Stimulated activated CD4-positive, alpha-beta T cell treated with anti-CD3 and anti-CD28 coated beads, Interleukin-4, amount 100 ng/mL, for 1 hour (primary cell): ENCODE measurements around the gene SDR39U1.
A peak's percentile ranks its signal among the peaks of the same experiment; 100 is the strongest.
"Not testable (repeated sequence)": the region's sequence is repeated elsewhere in the genome, so short reads cannot be mapped to it uniquely, and the experiment has no call there.

Source experiments
- DNase-seq: peaks from one replicate; pipeline ENCODE4 v3.0.0-alpha.2; 2020

The SDR39U1 gene, protein sequence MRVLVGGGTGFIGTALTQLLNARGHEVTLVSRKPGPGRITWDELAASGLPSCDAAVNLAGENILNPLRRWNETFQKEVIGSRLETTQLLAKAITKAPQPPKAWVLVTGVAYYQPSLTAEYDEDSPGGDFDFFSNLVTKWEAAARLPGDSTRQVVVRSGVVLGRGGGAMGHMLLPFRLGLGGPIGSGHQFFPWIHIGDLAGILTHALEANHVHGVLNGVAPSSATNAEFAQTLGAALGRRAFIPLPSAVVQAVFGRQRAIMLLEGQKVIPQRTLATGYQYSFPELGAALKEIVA

DNA sequence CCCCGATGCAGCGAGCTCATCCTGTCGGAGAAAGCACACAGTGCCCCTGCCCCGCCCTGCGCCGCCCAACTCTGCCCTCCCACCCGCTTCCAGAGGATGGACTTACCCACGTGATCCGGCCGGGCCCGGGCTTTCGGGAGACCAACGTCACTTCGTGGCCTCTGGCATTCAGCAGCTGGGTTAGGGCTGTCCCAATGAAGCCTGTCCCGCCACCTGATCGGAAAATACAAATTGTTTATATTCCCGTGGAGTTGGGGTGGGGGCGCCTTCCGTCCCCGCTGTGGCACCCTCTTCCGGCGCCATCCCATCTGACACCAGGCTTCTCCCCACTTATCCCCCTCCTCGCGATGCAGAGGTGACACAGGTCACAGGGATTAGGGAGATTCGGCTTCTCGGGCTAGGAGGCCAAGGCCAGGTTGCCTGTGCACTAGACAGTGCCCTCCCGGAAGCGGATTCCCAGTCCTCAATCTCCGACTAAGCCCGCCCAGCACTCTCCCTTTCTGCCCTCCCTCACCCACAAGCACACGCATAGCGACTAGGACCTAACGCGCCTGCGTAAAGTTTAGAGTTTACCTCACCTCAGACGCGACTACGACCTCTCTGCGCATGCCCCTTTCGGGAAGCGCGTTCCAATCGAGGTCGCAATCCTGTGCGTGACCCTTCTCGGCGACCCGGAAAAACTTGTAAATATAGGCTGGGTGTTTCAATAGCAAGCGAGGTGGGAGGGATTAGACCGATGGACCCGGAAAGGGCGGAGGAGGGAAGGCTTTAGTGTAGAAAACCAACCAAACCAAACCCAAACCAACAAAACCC is at the start of gene SDR39U1:
Gene SDR39U1 (minus strand): TSS at position 537 of the 813 bp plus-strand sequence. CDS start 7 bp downstream, at position 530.
- DNase-seq, result peak; percentile 92

- not testable (repeated sequence) for DNase-seq
These were observed 49.2 kb upstream of the SDR39U1 start for GRCh38 chr14:24491586-24492408.

- DNase-seq, result no peak
These were observed 41.2 kb upstream of the SDR39U1 start for GRCh38 chr14:24483604-24484252.

DNA sequence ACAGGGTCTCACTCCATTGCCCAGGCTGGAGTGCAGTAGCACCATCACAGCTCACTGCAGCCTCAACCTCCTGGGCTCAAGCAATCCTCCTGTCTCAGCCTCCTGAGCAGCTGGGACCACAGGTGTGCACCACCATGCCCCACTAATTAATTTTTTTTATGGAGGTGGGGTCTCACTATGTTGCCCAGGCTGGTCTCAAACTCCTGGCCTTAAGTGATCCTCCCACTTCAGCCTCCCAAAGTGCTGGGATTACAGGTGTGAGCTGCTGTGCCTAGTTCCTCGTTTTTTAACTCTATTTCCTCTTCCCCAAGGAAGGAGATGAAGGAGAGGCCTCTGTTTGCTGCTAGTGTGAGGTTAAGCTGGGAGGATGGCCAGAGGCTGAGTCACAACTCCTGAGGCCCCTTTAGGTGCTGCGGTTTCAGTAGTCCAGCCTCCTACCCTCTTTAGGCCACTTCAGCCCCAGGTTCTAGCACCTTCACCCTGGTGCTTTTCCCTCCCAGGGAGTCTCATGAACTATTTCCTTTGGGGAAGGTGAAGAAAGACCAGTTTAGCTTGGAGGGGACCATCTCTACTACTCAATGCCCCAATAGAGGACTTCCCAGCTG is 40.2 kb upstream of the SDR39U1 start:
- not testable (repeated sequence) for DNase-seq

DNA sequence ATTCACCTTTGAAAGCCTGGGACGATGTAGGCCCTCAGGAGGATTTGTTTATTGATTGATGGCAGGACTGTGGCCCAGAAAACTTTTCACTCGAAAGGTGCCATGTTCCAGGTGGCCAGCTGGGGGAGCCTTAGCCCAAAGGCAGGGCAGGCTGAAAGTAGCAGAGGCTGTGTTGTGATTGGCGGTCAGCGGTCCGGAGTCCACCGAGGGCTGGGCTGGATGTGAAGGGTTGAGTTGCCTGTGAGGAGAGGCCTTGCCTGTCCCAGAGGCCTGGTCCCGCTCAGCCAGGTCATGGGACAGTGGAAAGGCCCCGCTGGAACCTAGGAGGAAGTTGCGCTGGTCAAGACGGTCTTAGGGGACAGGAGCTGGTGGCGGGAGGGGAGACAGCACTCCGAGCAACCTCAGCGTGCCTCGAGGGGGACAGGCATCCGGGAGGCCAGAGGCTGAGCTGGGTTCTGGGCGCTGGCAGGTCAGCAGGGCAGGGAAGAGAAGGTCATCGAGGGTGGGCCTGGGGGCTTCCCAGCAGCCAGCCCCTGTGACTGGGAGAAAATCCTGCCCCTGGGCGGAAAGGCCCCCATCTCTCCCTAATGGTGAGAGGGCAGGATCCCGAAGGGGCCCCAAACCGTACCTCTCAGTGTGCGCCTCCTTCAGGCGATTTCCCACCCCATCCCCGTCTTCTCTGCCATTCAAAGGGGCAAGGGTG is 39.2 kb upstream of the SDR39U1 start:
- peak; percentile 57 for DNase-seq

GRCh38 chr14:24479999-24480398 is 37.4 kb upstream of the SDR39U1 start:
- not testable (repeated sequence) for DNase-seq

GRCh38 chr14:24475261-24475660 is 32.7 kb upstream of the SDR39U1 start:
- DNase-seq, result no peak

- DNase-seq, result no peak
These were observed 30.6 kb upstream of the SDR39U1 start for GRCh38 chr14:24473211-24473610.

- DNase-seq, result not testable (repeated sequence)
These were observed 27.9 kb upstream of the SDR39U1 start for GRCh38 chr14:24470450-24470849.

- DNase-seq, result no peak
These were observed 23.2 kb upstream of the SDR39U1 start for GRCh38 chr14:24465805-24466204.

- DNase-seq, result no peak
These were observed 22.8 kb upstream of the SDR39U1 start for GRCh38 chr14:24465368-24465767.

DNA sequence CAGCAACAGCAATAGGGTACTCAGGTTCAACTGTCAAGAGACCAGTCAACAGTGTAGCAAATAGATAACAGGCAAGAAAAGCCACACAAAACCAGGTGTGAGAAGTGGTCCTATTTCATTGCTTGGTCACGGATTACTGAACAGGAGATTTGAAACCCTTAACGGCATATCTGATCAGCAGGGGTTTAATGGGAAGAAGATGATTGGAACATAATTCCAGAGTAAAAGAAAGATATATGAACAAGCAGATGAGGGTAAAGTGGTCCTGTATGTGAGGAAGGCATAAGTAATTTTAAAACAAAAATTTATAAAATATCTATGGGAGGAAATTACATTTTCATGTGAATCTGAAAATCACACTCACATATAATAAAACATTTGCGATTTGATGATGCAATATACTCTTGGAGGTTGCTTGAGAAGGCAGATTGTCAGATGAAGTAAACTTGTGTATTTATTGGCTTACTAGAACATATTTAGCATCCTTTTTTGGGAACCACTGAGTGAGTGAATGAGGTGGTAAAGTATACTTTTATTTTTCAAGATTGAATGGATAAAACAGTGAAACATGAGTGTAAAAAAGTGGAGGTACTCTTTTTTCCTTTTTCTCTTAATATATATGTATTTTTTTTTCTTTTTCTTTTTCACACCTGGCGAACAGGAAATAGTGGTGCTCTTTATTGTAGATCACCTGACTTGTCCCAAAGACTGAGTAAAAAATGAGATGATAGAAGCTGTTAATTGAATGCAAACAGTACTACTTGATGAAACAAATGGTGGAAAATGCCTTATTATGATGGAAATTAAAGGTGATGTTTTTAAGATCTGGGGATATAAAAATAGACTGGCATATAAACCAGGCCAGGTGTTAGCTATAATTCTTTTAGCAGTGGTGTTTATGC is 21.6 kb upstream of the SDR39U1 start:
- DNase-seq, result no peak

GRCh38 chr14:24463017-24463883 is 20.7 kb upstream of the SDR39U1 start:
- no peak for DNase-seq

- no peak for DNase-seq
These were observed 18.8 kb upstream of the SDR39U1 start for GRCh38 chr14:24461336-24461735.

DNA sequence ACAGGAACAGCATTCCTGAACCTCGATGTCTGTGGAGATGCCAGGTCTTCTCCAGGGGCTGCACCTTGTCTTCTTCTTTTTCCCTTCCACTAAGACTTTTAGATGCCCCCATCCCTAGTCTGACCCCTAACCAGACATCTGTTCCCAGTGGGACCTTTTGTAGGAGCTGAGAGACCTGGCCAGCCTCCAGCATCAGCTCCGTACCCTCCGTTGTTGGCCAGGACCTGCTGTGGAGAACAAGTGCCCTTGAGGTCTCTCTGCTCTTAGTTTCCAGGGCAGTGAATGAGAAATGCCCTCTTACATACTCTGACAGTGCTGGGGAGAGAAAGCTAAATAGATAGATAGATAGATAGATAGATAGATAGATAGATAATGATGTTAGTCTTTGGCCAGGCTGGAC is 16.8 kb upstream of the SDR39U1 start:
- DNase-seq, result no peak

DNA sequence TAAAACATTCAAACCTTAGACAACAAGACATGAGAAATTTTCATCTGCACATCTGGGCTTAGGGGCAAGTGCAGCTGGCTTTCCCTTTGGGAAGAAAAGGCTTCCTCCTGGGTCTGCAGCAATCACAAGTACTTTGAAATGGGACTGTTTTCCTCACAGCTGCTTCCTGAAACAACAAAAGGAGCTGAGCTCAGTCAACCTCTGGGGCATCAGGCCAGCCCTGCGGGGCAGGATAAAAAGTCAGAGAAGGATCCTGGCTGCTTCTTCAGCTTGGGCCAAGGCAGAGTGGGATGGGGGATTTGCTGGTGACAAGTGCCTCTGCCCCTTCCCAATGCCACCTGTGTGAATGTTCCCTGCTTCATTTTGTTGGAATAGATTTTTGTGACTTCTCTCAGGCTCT is 16.2 kb upstream of the SDR39U1 start:
- no peak for DNase-seq

- DNase-seq, result no peak
These were observed 14.4 kb upstream of the SDR39U1 start for GRCh38 chr14:24456980-24457379.

DNA sequence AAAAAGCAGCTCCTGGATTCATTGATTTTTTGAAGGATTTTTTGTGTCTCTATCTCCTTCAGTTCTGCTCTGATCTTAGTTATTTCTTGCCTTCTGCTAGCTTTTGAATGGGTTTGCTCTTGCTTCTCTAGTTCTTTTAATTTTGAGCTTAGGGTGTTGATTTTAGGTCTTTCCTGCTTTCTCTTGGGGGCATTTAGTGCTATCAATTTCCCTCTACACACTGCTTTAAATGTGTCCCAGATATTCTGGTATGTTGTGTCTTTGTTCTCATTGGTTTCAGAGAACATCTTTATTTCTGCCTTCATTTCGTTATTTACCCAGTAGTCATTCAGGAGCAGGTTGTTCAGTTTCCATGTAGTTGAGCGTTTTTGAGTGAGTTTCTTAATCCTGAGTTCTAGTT is 8.3 kb upstream of the SDR39U1 start:
- DNase-seq, result not testable (repeated sequence)

DNA sequence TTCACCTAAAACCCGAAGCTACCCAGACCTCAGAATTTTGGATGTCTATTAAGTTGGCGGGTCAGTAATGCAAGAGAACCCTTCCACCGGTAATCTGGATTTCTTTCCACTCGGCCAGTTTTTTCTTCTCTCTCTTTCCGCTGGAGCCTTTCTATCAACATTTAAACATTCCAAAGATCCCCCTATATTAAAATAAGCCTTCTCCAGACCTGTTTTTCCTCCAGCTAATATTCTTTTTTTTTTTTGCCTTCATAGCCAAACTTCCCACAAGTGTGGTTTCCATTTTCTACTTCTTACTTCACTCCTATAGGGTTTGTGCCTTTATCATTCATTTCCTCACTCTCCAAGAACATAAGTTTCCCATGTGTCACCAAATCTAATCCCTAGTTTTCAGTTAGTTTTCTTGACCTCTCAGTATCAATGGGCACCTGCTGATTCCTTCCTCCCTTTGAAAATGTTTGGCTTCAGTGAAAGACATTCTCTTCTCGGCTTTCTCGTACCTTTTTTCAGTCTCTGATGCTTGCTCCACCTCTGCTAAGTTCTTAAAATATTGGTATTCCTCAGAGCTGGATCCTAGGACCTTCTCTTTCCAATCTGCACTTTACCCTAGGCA is 583 bp upstream of the SDR39U1 start:
- DNase-seq, result no peak
